ENCODE results near the gene SLC7A1. TPM values are rescaled to one million over a fixed set of nuclear protein-coding genes. Genes with fewer than 3 reads are reported as not detected.

Gene SLC7A1
- total and polyA plus RNA-seq, 2 experiments from 2014 or later = 23.0 to 74.7 TPM

GRCh38 chr13:29465741-29466293 is 129.7 kb downstream of the SLC7A1 start (continued):
- TF ChIP-seq, protein P1, sequence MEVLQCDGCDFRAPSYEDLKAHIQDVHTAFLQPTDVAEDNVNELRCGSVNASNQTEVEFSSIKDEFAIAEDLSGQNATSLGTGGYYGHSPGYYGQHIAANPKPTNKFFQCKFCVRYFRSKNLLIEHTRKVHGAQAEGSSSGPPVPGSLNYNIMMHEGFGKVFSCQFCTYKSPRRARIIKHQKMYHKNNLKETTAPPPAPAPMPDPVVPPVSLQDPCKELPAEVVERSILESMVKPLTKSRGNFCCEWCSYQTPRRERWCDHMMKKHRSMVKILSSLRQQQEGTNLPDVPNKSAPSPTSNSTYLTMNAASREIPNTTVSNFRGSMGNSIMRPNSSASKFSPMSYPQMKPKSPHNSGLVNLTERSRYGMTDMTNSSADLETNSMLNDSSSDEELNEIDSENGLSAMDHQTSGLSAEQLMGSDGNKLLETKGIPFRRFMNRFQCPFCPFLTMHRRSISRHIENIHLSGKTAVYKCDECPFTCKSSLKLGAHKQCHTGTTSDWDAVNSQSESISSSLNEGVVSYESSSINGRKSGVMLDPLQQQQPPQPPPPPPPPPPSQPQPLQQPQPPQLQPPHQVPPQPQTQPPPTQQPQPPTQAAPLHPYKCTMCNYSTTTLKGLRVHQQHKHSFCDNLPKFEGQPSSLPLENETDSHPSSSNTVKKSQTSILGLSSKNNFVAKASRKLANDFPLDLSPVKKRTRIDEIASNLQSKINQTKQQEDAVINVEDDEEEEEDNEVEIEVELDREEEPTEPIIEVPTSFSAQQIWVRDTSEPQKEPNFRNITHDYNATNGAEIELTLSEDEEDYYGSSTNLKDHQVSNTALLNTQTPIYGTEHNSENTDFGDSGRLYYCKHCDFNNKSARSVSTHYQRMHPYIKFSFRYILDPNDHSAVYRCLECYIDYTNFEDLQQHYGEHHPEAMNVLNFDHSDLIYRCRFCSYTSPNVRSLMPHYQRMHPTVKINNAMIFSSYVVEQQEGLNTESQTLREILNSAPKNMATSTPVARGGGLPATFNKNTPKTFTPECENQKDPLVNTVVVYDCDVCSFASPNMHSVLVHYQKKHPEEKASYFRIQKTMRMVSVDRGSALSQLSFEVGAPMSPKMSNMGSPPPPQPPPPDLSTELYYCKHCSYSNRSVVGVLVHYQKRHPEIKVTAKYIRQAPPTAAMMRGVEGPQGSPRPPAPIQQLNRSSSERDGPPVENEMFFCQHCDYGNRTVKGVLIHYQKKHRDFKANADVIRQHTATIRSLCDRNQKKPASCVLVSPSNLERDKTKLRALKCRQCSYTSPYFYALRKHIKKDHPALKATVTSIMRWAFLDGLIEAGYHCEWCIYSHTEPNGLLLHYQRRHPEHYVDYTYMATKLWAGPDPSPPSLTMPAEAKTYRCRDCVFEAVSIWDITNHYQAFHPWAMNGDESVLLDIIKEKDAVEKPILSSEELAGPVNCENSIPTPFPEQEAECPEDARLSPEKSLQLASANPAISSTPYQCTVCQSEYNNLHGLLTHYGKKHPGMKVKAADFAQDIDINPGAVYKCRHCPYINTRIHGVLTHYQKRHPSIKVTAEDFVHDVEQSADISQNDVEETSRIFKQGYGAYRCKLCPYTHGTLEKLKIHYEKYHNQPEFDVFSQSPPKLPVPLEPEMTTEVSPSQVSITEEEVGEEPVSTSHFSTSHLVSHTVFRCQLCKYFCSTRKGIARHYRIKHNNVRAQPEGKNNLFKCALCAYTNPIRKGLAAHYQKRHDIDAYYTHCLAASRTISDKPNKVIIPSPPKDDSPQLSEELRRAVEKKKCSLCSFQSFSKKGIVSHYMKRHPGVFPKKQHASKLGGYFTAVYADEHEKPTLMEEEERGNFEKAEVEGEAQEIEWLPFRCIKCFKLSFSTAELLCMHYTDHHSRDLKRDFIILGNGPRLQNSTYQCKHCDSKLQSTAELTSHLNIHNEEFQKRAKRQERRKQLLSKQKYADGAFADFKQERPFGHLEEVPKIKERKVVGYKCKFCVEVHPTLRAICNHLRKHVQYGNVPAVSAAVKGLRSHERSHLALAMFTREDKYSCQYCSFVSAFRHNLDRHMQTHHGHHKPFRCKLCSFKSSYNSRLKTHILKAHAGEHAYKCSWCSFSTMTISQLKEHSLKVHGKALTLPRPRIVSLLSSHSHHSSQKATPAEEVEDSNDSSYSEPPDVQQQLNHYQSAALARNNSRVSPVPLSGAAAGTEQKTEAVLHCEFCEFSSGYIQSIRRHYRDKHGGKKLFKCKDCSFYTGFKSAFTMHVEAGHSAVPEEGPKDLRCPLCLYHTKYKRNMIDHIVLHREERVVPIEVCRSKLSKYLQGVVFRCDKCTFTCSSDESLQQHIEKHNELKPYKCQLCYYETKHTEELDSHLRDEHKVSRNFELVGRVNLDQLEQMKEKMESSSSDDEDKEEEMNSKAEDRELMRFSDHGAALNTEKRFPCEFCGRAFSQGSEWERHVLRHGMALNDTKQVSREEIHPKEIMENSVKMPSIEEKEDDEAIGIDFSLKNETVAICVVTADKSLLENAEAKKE (CRISPR knock-in tag; IDR thresholded peaks at IDR 0.05) = no peak

DNA sequence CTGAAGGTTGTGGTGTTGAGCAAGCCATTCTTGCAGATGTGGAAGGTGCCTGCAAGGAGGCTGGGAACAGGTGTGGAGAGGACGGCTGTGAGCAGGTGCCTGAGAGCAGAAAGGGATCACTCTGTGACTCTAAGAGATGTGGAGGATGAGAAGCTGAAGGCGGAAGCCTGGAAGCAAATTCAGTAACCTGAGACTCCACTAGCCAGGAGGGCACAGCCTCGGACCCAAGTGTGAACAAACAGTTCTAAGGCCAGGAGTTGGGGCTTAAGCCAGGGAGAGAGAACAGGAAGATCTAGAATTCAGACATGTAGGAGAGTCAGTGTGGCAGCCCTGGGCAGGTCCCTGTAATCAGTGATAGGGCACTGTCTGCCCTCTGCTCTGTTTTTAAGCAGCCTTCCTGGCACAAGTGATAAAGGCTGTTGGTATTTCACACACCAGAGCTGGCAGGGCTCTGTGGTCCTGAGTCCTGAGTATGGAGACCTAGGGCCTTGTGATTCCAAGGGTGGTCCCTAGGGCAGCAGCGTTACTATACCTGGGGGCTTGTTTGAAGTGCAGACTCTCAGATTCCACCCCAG is 131.3 kb downstream of the SLC7A1 start:
- Mint-ChIP-seq H3K4me3 (no peak overlapping the region), H3K27me3 (ENCODE audit: insufficient read depth, low read depth, poor library complexity) (peaks cover 3% of the 10 kb centered on the region), H3K9me3 (no peaks in the 10 kb centered on the region; the same call in 2 of the 3 replicates), H3K27ac (no peak overlapping the region), H3K4me1 (no peaks in the 10 kb centered on the region), H3K36me3 (ENCODE audit: low read depth) (no peaks in the 10 kb centered on the region)
- H3K79me2 ChIP-seq (replicated peaks; ENCODE audit: insufficient read depth) = no peaks in the 10 kb centered on the region
- no peak overlapping the region for H3K4me2 ChIP-seq
- ATAC-seq (peak; percentile 32), DNase-seq (ENCODE audit: low spot score) (no peak)
- peak overlapping the region; percentile 69; the same call in 1 of the 2 replicates for H2AFZ ChIP-seq
- H3K27me3 ChIP-seq (ENCODE audit: insufficient read depth) = no peaks in the 10 kb centered on the region
- no peak overlapping the region for H3K4me3 ChIP-seq
- H3K27ac ChIP-seq (ENCODE audit: low read depth) = no peak overlapping the region
- H4K20me1 ChIP-seq (replicated peaks; ENCODE audit: insufficient read depth) = no peaks in the 10 kb centered on the region
- H3K9me2 ChIP-seq (ENCODE audit: insufficient read depth) = 0 out of 2 replicates have a peak, but pooled peaks cover 2% of the 10 kb centered on the region
- no peaks in the 10 kb centered on the region for H3K36me3 ChIP-seq (ENCODE audit: insufficient read depth)
- no peaks in the 10 kb centered on the region for H3F3A ChIP-seq (replicated peaks; ENCODE audit: low read depth)
- no peaks in the 10 kb centered on the region for H3K4me1 ChIP-seq (ENCODE audit: insufficient read depth)
- TF ChIP-seq CREB1 (CRISPR knock-in tag; IDR thresholded peaks at IDR 0.05; ENCODE audit: low read depth) (no peak), EZH2phosphoT487 (IDR thresholded peaks at IDR 0.05; ENCODE audit: unreplicated experiment) (no peak), NANOG (IDR thresholded peaks at IDR 0.05; ENCODE audit: borderline replicate concordance) (no peak), POLR2AphosphoS5 (IDR thresholded peaks at IDR 0.05; ENCODE audit: low read depth) (no peak), ZNF331 (CRISPR knock-in tag; IDR thresholded peaks at IDR 0.05; ENCODE audit: low read depth) (no peak)
- TF ChIP-seq, protein P2, sequence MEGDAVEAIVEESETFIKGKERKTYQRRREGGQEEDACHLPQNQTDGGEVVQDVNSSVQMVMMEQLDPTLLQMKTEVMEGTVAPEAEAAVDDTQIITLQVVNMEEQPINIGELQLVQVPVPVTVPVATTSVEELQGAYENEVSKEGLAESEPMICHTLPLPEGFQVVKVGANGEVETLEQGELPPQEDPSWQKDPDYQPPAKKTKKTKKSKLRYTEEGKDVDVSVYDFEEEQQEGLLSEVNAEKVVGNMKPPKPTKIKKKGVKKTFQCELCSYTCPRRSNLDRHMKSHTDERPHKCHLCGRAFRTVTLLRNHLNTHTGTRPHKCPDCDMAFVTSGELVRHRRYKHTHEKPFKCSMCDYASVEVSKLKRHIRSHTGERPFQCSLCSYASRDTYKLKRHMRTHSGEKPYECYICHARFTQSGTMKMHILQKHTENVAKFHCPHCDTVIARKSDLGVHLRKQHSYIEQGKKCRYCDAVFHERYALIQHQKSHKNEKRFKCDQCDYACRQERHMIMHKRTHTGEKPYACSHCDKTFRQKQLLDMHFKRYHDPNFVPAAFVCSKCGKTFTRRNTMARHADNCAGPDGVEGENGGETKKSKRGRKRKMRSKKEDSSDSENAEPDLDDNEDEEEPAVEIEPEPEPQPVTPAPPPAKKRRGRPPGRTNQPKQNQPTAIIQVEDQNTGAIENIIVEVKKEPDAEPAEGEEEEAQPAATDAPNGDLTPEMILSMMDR (conservative IDR thresholded peaks at IDR 0.05; ENCODE audit: low read depth in 2 of 2) = no peak
- TF ChIP-seq, protein P1 (CRISPR knock-in tag; IDR thresholded peaks at IDR 0.05) = no peak
